ENCODE measurements around the gene BARHL1.

BARHL1 gene

DNA sequence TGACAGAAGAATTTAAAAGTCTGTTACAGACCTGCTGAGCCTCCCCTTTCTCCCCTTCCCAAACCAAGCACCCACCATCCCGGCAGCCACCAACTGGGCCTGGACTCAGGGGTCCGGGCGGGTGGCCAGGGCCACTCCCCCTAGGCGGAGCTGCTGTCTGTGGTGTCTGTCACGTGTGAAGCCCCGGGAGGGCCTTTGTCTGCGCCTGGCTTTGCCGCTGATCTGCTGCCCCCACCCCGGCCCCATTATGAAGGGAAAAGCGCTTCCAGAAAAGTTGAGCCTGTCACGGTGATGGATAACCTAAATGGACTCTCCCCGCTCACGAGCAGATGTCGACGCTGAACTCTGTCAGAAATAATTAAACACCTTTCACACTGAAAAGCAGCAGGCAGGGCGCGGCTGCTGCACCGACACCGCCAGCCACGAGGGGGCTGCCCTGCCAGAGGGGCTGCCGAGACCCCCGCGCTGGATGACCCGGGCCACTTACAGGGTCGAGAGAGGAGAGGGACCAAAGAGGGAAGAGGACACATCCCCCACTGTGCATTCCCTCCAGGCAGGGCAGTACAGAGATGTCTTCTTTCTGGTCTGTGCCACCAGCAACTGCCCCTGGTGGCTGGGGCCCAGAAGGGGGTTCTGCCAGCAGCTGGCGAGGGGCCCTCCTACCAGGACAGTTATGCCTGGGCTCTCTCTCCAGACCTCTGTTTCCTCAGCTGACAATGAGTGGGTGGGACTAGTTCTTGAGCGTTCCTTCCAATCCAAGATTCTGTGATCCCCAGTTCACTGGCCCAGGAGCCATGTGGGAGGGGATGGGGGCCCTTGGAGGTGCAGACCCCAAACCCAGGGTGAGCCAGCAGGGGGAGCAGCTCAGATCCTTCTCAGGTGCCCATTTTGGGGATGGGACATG lies 36.0 kb upstream of the BARHL1 start:
- no peaks in the 10 kb centered on the region for H3K36me3 Mint-ChIP-seq (ENCODE audit: low read depth)
- TF ChIP-seq CTCF (IDR thresholded peaks at IDR 0.05), result peak; percentile 68
- H3K27me3 Mint-ChIP-seq (ENCODE audit: low read depth, poor library complexity), result peaks cover 19% of the 10 kb centered on the region
- DNase-seq, result peak; percentile 78
- H3K27ac Mint-ChIP-seq, result peak overlapping the region; percentile 54
- peak overlapping the region; percentile 76 for H3K4me3 Mint-ChIP-seq
- peaks cover 96% of the 10 kb centered on the region for H3K4me1 Mint-ChIP-seq
- H3K9me3 Mint-ChIP-seq, result no peaks in the 10 kb centered on the region

- Mint-ChIP-seq H3K36me3 (ENCODE audit: low read depth) (no peaks in the 10 kb centered on the region), H3K4me3 (no peak overlapping the region), H3K9me3 (no peaks in the 10 kb centered on the region), H3K27me3 (ENCODE audit: low read depth, poor library complexity) (peaks cover 17% of the 10 kb centered on the region), H3K4me1 (peaks cover 96% of the 10 kb centered on the region), H3K27ac (no peak overlapping the region)
- TF ChIP-seq CTCF (IDR thresholded peaks at IDR 0.05), result no peak
- DNase-seq, result no peak
Observed at GRCh38 chr9:132547052-132547431, 35.4 kb upstream of the BARHL1 start.

DNA sequence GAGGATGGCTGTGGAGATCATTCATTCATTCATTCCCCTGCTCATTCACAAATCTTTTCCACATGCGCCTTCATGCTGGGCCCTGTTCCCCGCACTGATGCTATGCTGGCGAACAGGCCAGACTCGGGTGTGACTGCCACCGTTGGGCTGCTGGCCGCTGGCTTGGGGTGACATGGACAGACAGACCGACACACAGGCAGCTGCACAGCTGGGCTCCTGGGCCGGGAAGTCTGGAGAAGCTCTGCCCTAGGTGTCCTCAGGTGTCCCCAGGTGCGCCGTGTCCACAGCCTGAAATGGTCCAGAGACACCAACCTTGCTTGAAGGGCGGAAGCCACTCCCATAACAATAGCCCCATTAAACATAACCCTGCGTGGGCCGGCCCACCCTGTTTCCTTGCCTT lies 35.0 kb upstream of the BARHL1 start:
- H3K9me3 Mint-ChIP-seq, result no peaks in the 10 kb centered on the region
- H3K27ac Mint-ChIP-seq, result peak overlapping the region; percentile 42
- peaks cover 96% of the 10 kb centered on the region for H3K4me1 Mint-ChIP-seq
- no peak overlapping the region for H3K4me3 Mint-ChIP-seq
- no peak for TF ChIP-seq CTCF (IDR thresholded peaks at IDR 0.05)
- H3K36me3 Mint-ChIP-seq (ENCODE audit: low read depth), result no peaks in the 10 kb centered on the region
- H3K27me3 Mint-ChIP-seq (ENCODE audit: low read depth, poor library complexity), result peaks cover 16% of the 10 kb centered on the region
- DNase-seq, result no peak

GRCh38 chr9:132547976-132548730 lies 34.3 kb upstream of the BARHL1 start:
- no peaks in the 10 kb centered on the region for H3K9me3 Mint-ChIP-seq
- DNase-seq, result no peak
- no peak for TF ChIP-seq CTCF (IDR thresholded peaks at IDR 0.05)
- H3K4me3 Mint-ChIP-seq, result no peak overlapping the region
- peaks cover 90% of the 10 kb centered on the region for H3K4me1 Mint-ChIP-seq
- H3K36me3 Mint-ChIP-seq (ENCODE audit: low read depth), result no peaks in the 10 kb centered on the region
- H3K27ac Mint-ChIP-seq, result no peak overlapping the region
- peaks cover 13% of the 10 kb centered on the region for H3K27me3 Mint-ChIP-seq (ENCODE audit: low read depth, poor library complexity)

- peak overlapping the region; percentile 3 for H3K4me3 Mint-ChIP-seq
- no peak for TF ChIP-seq CTCF (IDR thresholded peaks at IDR 0.05)
- peak overlapping the region; percentile 44 for H3K27ac Mint-ChIP-seq
- H3K36me3 Mint-ChIP-seq (ENCODE audit: low read depth), result no peaks in the 10 kb centered on the region
- DNase-seq, result no peak
- H3K27me3 Mint-ChIP-seq (ENCODE audit: low read depth, poor library complexity), result peaks cover 8% of the 10 kb centered on the region
- H3K4me1 Mint-ChIP-seq, result peaks cover 83% of the 10 kb centered on the region
- no peaks in the 10 kb centered on the region for H3K9me3 Mint-ChIP-seq
Observed at GRCh38 chr9:132548751-132549640, 33.4 kb upstream of the BARHL1 start.

Measured in nephron progenitor cell (in vitro differentiated cells).